ENCODE results near the gene ANK3.

DNA sequence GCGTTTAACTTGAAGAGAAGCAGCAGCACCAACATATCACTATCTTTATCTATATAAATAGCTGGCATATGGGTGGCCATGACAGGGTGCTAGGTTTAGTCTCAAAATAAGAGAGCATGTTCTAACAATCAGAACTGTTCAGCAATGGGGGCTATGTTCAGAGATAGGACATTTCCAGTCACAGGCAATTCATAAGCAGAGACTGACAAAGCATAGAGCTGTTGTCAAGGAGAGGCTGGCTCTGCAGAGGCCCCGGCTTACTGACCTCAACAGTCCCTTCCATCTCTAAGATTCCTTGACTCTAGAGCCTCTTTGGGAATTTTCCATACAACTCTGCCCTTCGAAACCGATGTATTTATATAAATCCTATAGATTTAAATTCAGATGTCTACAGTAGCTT, 17.2 kb downstream of the ANK3 start:
- no peak for TF ChIP-seq POLR2A (IDR thresholded peaks at IDR 0.05)
- TF ChIP-seq, protein P1, sequence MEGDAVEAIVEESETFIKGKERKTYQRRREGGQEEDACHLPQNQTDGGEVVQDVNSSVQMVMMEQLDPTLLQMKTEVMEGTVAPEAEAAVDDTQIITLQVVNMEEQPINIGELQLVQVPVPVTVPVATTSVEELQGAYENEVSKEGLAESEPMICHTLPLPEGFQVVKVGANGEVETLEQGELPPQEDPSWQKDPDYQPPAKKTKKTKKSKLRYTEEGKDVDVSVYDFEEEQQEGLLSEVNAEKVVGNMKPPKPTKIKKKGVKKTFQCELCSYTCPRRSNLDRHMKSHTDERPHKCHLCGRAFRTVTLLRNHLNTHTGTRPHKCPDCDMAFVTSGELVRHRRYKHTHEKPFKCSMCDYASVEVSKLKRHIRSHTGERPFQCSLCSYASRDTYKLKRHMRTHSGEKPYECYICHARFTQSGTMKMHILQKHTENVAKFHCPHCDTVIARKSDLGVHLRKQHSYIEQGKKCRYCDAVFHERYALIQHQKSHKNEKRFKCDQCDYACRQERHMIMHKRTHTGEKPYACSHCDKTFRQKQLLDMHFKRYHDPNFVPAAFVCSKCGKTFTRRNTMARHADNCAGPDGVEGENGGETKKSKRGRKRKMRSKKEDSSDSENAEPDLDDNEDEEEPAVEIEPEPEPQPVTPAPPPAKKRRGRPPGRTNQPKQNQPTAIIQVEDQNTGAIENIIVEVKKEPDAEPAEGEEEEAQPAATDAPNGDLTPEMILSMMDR (IDR thresholded peaks at IDR 0.05): no peak

Data from uterus (tissue), 2 donors.